HCT116 (cell line): ENCODE measurements around the gene TMEM141. TPM values are rescaled to one million over a fixed set of nuclear protein-coding genes. Genes with fewer than 3 reads are reported as not detected.

Experiments
- ATAC-seq: fragments of 200-7000 bp; cut with Tn5 transposase; 2 replicates; pipeline ENCODE4 v1.9.1; 2020; ENCODE audit warnings: mild to moderate bottlenecking, moderate library complexity
- BruUV-seq: library from RNA; stranded (reverse); fragments of 400-500 nt; replicated peaks from 2 replicates; lab custom pipeline; 2021; lab: Mats Ljungman, UMichigan
- CTCF ChIA-PET: fragments of 300-600 bp; sonication (Branson Sonifier 250); formaldehyde crosslinking; loops from one replicate; lab custom pipeline; 2021; ENCODE audit warnings: antibody characterized with exemption; lab: Charles Lee
- POLR2A ChIA-PET: fragments of 300-600, 350-600 bp; sonication (Branson Sonifier 250); formaldehyde crosslinking; loops from one replicate; lab custom pipeline; 2021; ENCODE audit warnings: antibody characterized with exemption; lab: Charles Lee
- RAD21 ChIA-PET, 2 experiments: fragments of 300-600 bp; sonication (Branson Sonifier 250); formaldehyde crosslinking; loops; one replicate each; lab custom pipeline; 2023; ENCODE audit warnings: low total read pairs in 2 of 2; ENCODE audit not compliant: uncharacterized antibody in 2 of 2, unreplicated experiment in 2 of 2, low non-redundant PET in 1 of 2; lab: Charles Lee
- DNase-seq: peaks from one replicate; pipeline ENCODE4 v3.0.0-alpha.2; 2010; ENCODE audit warnings: low read depth, low spot score
- H2AFZ ChIP-seq: fragments of 200-600 bp; shearing (Covaris generic), sonication (generic); 2 replicates; pipeline ENCODE4 v1.6.1; 2017; ENCODE audit warnings: low read depth, mixed run types, mixed read lengths, antibody characterized with exemption, low read length; ENCODE audit not compliant: poor library complexity, severe bottlenecking
- H3K27ac ChIP-seq: 2 replicates; pipeline ENCODE4 v1.5.1; 2012; ENCODE audit warnings: low read depth, low read length
- H3K27me3 ChIP-seq: fragments of 200-600 bp; sonication (generic); 2 replicates; pipeline ENCODE4 v1.6.1; 2016; ENCODE audit warnings: mixed run types, low read length, mixed read lengths; ENCODE audit not compliant: insufficient read depth
- H3K36me3 ChIP-seq, 2 experiments: fragments of 200-500 bp in 1 of 2; fragments of 200-600 bp in 1 of 2; sonication (Bioruptor generic) in 1 of 2; sonication (generic) in 1 of 2; 2 replicates each; pipeline versions ENCODE4 v1.5.1 to v1.6.1; 2014 to 2016; ENCODE audit warnings: low read length in 2 of 2, inconsistent platforms in 1 of 2, mixed read lengths in 1 of 2, mixed run types in 1 of 2; ENCODE audit not compliant: insufficient read depth in 2 of 2, control insufficient read depth in 1 of 2
- H3K4me1 ChIP-seq, 2 experiments: fragments of 200-600 bp in 1 of 2; sonication (generic) in 1 of 2; 2 replicates each; pipeline versions ENCODE4 v1.5.1 to v1.6.1; 2012 to 2017; ENCODE audit warnings: low read length in 2 of 2, inconsistent platforms in 1 of 2, mild to moderate bottlenecking in 1 of 2, mixed read lengths in 1 of 2, mixed run types in 1 of 2, moderate library complexity in 1 of 2; ENCODE audit not compliant: insufficient read depth in 2 of 2, control insufficient read depth in 1 of 2
- H3K4me2 ChIP-seq: fragments of 200-600 bp; sonication (generic); 2 replicates; pipeline ENCODE4 v1.6.1; 2017; ENCODE audit warnings: mixed run types, low read length, mixed read lengths
- H3K4me3 ChIP-seq, 2 experiments: fragments of 200-600 bp in 1 of 2; sonication (generic) in 1 of 2; replicated peaks in 1 of 2; 2 replicates each; pipeline ENCODE4 v1.5.1; 2011 to 2016; ENCODE audit warnings: low read length in 2 of 2, control low read depth in 1 of 2, low read depth in 1 of 2, mild to moderate bottlenecking in 1 of 2, mixed read lengths in 1 of 2, mixed run types in 1 of 2
- H3K79me2 ChIP-seq: fragments of 200-600 bp; sonication (generic); 2 replicates; pipeline ENCODE4 v1.6.1; 2017; ENCODE audit warnings: mild to moderate bottlenecking, mixed run types, low read length, moderate library complexity, mixed read lengths; ENCODE audit not compliant: insufficient read depth
- H3K9ac ChIP-seq: fragments of 200-600 bp; sonication (generic); 2 replicates; pipeline ENCODE4 v1.6.1; 2016; ENCODE audit warnings: low read length, mixed read lengths
- H3K9me2 ChIP-seq: fragments of 200-600 bp; sonication (generic), shearing (Covaris generic); 2 replicates; pipeline ENCODE4 v1.6.1; 2017; ENCODE audit warnings: mixed run types, mild to moderate bottlenecking, moderate library complexity; ENCODE audit not compliant: insufficient read depth
- H3K9me3 ChIP-seq, 2 experiments: fragments of 200-500 bp in 1 of 2; fragments of 200-600 bp in 1 of 2; sonication (Bioruptor generic) in 1 of 2; sonication (generic) in 1 of 2; 2 replicates each; pipeline ENCODE4 v1.6.1; 2014 to 2017; ENCODE audit warnings: low read length in 2 of 2, mixed read lengths in 2 of 2, inconsistent platforms in 1 of 2, low read depth in 1 of 2, mild to moderate bottlenecking in 1 of 2, mixed run types in 1 of 2, moderate library complexity in 1 of 2; ENCODE audit not compliant: control insufficient read depth in 1 of 2, insufficient read depth in 1 of 2
- H4K20me1 ChIP-seq: fragments of 200-600 bp; sonication (generic), shearing (Covaris generic); 2 replicates; pipeline ENCODE4 v1.6.1; 2017; ENCODE audit warnings: mixed run types, mild to moderate bottlenecking, moderate library complexity; ENCODE audit not compliant: insufficient read depth
- CBX3 ChIP-seq: IDR thresholded peaks from 2 replicates; pipeline ENCODE4 v1.6.1; 2012; ENCODE audit warnings: low read depth
- CEBPB ChIP-seq: IDR thresholded peaks from 2 replicates; pipeline ENCODE4 v1.6.1; 2012; ENCODE audit warnings: low read depth
- EZH2 ChIP-seq: fragments of 200-600 bp; sonication (generic); IDR thresholded peaks from 2 replicates; pipeline ENCODE4 v1.6.1; 2017; ENCODE audit warnings: antibody characterized with exemption, mixed run types
- EZH2phosphoT487 ChIP-seq: fragments of 200-600 bp; IDR thresholded peaks from 2 replicates; pipeline ENCODE4 v1.6.1; 2018; ENCODE audit warnings: antibody characterized with exemption, borderline replicate concordance
- FOSL1 ChIP-seq: IDR thresholded peaks from 2 replicates; pipeline ENCODE4 v1.6.1; 2012; ENCODE audit warnings: low read depth
- POLR2A ChIP-seq: IDR thresholded peaks from 2 replicates; pipeline ENCODE4 v1.7.0; 2011; ENCODE audit warnings: borderline replicate concordance; ENCODE audit not compliant: insufficient read depth, insufficient read length; ENCODE audit errors: extremely low read depth
- POLR2AphosphoS5 ChIP-seq: IDR thresholded peaks from 2 replicates; pipeline ENCODE4 v1.6.1; 2011; ENCODE audit warnings: mild to moderate bottlenecking, low read depth, low read length, moderate library complexity
- REST ChIP-seq: IDR thresholded peaks from 2 replicates; pipeline ENCODE4 v1.6.1; 2012; ENCODE audit warnings: low read depth
- SIN3A ChIP-seq: IDR thresholded peaks from 2 replicates; pipeline ENCODE4 v1.6.1; 2012; ENCODE audit warnings: low read depth
- TCF7L2 ChIP-seq: IDR thresholded peaks from 2 replicates; pipeline ENCODE4 v1.7.0; 2011; ENCODE audit warnings: borderline replicate concordance, inconsistent platforms; ENCODE audit not compliant: insufficient read depth, insufficient read length; ENCODE audit errors: extremely low read depth
- YY1 ChIP-seq: IDR thresholded peaks from 2 replicates; pipeline ENCODE4 v1.6.1; 2011; ENCODE audit warnings: low read length, low read depth, moderate library complexity, mild to moderate bottlenecking; ENCODE audit not compliant: insufficient replicate concordance; ENCODE audit errors: extremely low read depth
- ZFX ChIP-seq: fragments of 450-650 bp; IDR thresholded peaks from 2 replicates; pipeline ENCODE4 v1.6.1; 2017
- intact Hi-C: fragments of 100-400 bp; cut with micrococcal nuclease; formaldehyde crosslinking; loops from 2 replicates; pipeline ENCODE4 v1.10.0; 2022
- total RNA-seq: library from RNA; stranded (reverse); gene quantifications from one replicate; pipeline ENCODE4 v1.2.1, GENCODE V29; 2021; ENCODE audit not compliant: unreplicated experiment

TMEM141 gene
- total RNA-seq, 1 experiment from 2014 or later: 73.6 TPM

DNA sequence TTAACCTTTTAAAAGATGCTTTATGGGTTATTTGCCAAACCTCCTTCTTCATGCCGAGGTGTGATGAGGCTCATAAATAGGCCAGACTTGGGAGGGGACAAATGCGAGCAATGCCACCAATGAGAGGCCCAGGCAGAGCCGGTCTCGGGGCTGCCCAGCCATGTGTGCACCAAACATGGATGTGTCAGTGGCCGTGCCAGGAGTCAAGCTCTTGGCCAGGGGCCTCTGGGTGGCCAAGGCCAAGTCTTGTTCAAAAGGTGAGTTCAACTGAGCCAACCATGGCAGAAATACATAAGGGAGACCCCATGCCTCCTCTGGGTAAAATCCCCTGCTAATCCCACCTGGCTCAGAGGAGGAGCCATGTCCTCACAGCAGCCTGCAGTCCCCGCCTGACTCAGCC, 16.0 kb upstream of the TMEM141 start:
- ATAC-seq (no peak), DNase-seq (no peak)
- Histone ChIP-seq H3K4me2 (no peak overlapping the region), H3K79me2 (no peaks in the 10 kb centered on the region), H3K4me1 (no peaks in the 10 kb centered on the region), H3K9me2 (no peaks in the 10 kb centered on the region), H3K9ac (no peak overlapping the region), H3K36me3 (no peaks in the 10 kb centered on the region), H3K9me3 (peaks cover 6 to 16% of the 10 kb centered on the region in 2 experiments; a peak in 2 of 4 replicates), H3K4me3 (no peak overlapping the region), H2AFZ (no peak overlapping the region), H4K20me1 (no peaks in the 10 kb centered on the region), H3K27ac (no peak overlapping the region), H3K27me3 (no peaks in the 10 kb centered on the region)
- ChIA-PET RAD21 (no interaction called here), POLR2A (no interaction called here), CTCF (no interaction called here)
- TF ChIP-seq ZFX (no peak), SIN3A (no peak), YY1 (no peak), POLR2A (no peak), EZH2phosphoT487 (no peak), REST (no peak), CBX3 (no peak)
- intact Hi-C loops: no loop called here
- no TSS peak for BruUV-seq

DNA sequence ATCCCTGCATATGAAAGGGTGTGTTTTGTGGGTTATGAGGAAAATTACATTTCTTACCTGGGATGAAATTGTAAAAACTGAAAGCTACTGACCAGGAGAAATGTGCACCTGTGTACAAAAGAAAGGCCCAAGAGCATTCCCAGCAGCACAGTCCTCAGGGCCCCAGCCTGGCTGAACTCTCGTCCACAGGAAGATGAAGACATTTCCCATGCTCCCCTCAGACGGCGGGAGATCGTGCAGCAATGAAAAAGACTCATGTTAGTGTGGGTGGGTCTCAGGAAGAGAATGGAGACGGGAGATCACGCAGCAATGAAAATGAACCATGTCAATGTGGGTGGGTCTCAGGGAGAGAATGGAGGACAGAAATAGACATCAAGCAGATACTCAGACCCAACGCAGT, 14.2 kb upstream of the TMEM141 start:
- CTCF ChIA-PET: no interaction called here
- POLR2A ChIA-PET: no interaction called here
- BruUV-seq: no TSS peak

More for the DNA sequence above, 14.2 kb upstream of the TMEM141 start:
- intact Hi-C loops: no loop called here
- no peak overlapping the region for H2AFZ ChIP-seq
- no peaks in the 10 kb centered on the region for H3K9me2 ChIP-seq
- no peak overlapping the region for H3K9ac ChIP-seq
- no peak for TF ChIP-seq TCF7L2
- no peak for TF ChIP-seq POLR2AphosphoS5
- TF ChIP-seq FOSL1: no peak
- no peak for TF ChIP-seq EZH2
- no peak for TF ChIP-seq CEBPB
- TF ChIP-seq, all 23 proteins: peak for 0
- Histone ChIP-seq H3K4me2 (no peak overlapping the region), H3K27ac (no peak overlapping the region), H3K9me3 (peaks cover 6 to 16% of the 10 kb centered on the region in 2 experiments; a peak in 2 of 4 replicates), H4K20me1 (no peaks in the 10 kb centered on the region), H3K36me3 (no peaks in the 10 kb centered on the region), H3K79me2 (no peaks in the 10 kb centered on the region), H3K4me1 (no peaks in the 10 kb centered on the region), H3K27me3 (no peaks in the 10 kb centered on the region), H3K4me3 (no peak overlapping the region)
- no peak for DNase-seq
- RAD21 ChIA-PET: no interaction called here
- no peak for ATAC-seq
